D721Med (cell line): Measurements from ENCODE around the gene BOC.

Experiments
- DNase-seq: peaks from one replicate; pipeline ENCODE4 v3.0.0; 2011; ENCODE audit warnings: low spot score; ENCODE audit not compliant: insufficient read length
- FAIRE-seq: peaks from 2 replicates; lab custom pipeline; 2011; peaks lifted over from hg19 to GRCh38; lab: Jason Lieb, UNC
- TF ChIP-seq, protein P1 (sequence below): IDR thresholded peaks from 2 replicates; pipeline ENCODE4 v1.5.1; 2012; ENCODE audit warnings: mild to moderate bottlenecking, control low read depth; ENCODE audit not compliant: insufficient read depth; ENCODE audit errors: missing control alignments

Gene BOC

DNA sequence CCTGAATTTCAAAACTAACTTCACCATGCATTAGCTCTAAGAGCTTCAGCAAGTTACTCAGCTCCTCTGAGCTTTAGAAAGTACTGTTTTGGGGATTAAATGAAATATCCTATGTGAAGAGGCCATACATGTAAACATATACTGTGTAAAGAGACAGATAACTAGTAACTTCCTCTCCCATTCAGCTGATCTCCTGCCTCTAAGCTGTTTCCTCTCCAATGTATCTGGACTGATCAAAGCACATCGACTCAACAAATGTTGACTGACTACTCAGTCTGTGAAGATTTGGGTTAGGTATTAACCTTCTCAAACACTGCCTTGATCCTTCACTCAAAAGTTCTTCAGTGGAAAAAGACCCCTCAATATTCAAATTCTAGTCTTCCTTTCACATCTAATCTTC is 82.0 kb downstream of the BOC start:
- DNase-seq (no peak), FAIRE-seq (no peak)
- TF ChIP-seq, protein P1, sequence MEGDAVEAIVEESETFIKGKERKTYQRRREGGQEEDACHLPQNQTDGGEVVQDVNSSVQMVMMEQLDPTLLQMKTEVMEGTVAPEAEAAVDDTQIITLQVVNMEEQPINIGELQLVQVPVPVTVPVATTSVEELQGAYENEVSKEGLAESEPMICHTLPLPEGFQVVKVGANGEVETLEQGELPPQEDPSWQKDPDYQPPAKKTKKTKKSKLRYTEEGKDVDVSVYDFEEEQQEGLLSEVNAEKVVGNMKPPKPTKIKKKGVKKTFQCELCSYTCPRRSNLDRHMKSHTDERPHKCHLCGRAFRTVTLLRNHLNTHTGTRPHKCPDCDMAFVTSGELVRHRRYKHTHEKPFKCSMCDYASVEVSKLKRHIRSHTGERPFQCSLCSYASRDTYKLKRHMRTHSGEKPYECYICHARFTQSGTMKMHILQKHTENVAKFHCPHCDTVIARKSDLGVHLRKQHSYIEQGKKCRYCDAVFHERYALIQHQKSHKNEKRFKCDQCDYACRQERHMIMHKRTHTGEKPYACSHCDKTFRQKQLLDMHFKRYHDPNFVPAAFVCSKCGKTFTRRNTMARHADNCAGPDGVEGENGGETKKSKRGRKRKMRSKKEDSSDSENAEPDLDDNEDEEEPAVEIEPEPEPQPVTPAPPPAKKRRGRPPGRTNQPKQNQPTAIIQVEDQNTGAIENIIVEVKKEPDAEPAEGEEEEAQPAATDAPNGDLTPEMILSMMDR, result no peak

DNA sequence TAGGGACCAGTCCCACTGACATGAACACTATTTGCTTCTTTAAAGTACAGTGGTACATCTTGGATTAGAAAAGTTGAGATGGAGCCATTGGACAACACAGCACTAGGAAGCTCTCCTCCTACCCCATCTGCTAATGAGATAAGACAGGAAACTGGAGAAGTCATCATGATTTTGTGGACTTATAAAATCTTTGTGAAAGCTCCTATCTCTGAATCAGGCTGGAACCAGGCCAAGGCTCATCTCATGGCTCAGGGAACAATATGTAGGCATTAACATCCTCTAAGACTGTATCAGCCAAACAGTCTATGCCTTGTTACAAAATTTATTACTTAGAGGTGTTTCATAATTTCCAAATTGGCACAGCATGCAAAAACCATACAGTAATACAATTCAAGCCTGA is 84.1 kb downstream of the BOC start:
- TF ChIP-seq, protein P1, result no peak
- FAIRE-seq, result no peak
- no peak for DNase-seq

DNA sequence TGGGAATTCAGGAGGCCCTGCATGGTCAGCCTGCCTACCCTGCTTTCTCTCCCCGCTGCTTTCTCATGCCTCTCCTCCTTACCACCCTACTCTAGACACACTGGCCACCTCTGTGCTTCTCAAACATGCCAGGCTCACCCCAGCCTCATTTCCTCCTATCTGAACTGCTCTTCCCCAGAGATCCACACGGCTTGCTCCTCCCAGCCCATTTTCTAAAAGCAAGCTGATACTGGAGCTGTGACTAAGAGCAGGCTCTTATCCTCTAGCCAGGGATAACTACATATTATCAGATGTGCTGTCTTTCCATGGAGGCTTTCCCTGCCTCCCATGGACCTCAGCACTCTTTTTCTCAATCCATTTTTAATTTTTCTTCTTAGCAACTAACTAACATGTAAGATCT is 85.9 kb downstream of the BOC start:
- FAIRE-seq (no peak), DNase-seq (no peak)
- TF ChIP-seq, protein P1, result no peak

DNA sequence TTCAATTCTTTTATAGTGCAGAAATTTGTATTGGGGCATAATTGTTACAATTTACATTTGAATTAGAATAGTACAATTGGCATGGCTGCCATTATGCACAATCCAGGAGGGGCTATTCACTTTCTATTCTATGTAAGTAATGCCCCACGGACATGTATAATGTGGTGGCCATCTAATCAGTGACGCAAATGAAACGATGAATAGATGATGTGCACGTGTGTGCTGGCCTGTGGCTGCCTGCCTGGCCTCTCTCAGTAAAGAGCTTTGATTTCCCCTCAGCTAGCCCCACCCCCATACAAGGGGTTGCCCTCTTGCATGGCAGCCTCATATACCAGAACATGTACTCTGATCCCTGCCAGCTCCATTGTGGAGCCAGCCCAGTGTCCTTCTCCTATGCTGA is 86.5 kb downstream of the BOC start:
- DNase-seq, result no peak
- no peak for FAIRE-seq
- TF ChIP-seq, protein P1, result no peak

DNA sequence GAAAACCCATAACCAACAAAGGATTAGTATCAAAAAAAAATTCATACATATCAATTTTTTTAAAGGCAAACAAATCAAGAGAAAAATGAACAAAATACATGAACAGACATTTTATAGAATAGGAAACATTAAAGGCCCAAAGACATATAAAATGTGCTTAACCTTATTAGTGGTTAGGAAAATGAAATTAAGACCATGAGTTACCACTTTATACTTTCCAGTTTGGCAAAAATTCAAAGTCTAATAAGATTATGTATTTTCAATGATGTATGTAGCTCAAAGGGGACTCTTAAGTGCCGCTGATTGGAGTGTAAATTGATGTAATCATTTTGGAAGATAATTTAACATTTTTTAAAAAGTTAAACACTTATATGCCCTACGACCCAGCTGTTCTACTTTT is 89.2 kb downstream of the BOC start:
- TF ChIP-seq, protein P1, result no peak
- DNase-seq, result no peak
- no peak for FAIRE-seq

DNA sequence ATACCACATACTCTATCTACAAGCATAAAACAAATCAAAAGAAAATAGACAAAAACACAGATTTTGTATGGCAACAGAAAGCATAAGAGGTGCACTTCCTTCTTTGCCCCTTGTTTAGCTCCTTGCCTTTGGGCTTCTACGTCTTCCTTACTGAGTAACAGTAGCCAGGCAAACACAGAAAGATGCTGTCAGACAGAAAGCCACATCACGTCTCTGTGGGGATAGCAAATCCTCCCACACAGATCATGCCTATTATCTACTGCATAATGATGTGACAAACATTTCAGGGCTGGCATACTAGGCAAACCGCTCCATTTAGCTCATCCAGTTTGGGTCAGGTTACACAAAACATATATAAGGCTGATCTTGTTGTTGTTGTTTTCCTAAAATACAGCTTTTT is 92.7 kb downstream of the BOC start:
- no peak for FAIRE-seq
- DNase-seq, result no peak
- TF ChIP-seq, protein P1, result no peak

DNA sequence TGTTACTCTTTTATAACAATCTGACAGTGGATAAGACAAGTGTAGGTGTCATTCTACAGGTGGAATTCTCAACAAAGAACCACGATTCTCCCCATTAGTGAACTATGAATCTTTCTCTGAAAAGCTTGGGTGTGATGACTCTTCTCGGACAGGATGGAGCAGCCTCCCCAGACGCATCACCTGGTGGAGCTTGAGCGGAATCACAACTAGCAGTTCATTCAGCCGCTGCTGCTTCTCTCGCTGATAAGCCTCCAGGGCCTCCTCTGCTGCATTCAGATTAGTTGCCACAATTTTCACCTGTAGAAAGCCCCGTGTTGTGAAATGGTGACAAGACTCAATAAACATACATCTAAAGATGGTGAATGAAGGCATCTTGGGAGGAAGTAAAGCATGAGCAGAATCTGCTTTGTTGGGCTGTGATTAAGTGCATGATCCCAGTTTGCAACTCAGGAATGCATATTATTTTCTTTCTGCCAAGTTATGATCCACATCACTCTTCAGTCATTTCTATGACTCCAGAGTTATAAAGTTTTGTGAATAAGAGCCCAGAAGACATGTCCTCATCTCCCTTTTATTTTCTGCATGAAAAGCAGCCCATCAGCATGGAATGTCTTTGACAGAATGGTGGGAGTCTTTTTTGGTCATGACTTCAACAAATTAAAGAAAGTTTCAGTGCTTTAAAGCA is 93.6 kb downstream of the BOC start:
- TF ChIP-seq, protein P1, result no peak
- DNase-seq, result no peak
- FAIRE-seq, result no peak
